Stimulated activated CD4-positive, alpha-beta T cell treated with anti-CD3 and anti-CD28 coated beads, Interleukin-12 subunit alpha, Interleukin-12 subunit beta, amount 100 ng/mL, for 4 hours (primary cell): ENCODE measurements around the gene KAT6B.
A peak's percentile ranks its signal among the peaks of the same experiment; 100 is the strongest.

Experiments used
- DNase-seq: peaks from one replicate; pipeline ENCODE4 v3.0.0-alpha.2; 2020

The KAT6B gene

DNA sequence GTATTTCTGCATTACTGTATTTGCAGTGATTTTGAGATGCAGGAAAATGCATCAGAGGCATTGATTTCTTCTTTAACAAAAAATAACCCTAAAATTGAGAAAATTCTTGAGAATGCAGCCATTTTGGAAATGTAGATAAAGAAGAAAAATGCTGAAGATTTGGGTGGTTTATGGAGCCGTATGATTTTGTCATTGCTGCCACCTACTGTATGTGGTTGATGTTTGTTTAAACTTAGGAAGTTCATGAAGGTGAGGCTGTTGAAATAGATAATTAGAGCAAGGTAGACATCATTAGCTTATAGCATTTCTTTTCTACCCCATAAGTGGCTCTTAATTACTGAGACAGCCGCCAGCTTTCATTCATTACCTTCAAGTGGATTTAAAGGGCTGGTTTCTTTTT is 193.0 kb downstream of the KAT6B start:
- no peak for DNase-seq

GRCh38 chr10:75020168-75020567 is 193.8 kb downstream of the KAT6B start:
- no peak for DNase-seq

- DNase-seq, result no peak
These were observed 195.2 kb downstream of the KAT6B start for GRCh38 chr10:75021379-75022249.

DNA sequence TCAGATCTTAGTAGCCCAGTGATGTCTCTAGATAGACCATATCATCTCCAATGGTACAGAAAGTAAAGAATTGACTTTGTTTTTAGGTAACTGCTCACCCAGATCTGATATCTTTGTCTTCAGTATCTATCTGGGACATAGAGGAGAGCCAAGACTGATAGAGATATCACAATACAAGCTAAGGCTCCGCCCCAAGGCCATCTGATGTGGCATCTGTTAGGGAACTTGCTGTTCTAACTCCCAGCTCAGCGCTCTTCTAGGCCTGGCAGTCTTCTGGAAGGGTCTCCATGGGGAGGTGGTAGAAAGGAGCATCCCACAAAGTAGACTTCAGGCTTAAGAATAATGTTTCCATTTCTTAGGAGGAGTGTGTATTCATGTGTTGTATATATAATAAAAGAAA is 196.7 kb downstream of the KAT6B start:
- no peak for DNase-seq

GRCh38 chr10:75024971-75025523 is 198.6 kb downstream of the KAT6B start:
- no peak for DNase-seq

- no peak for DNase-seq
These were observed 201.6 kb downstream of the KAT6B start for GRCh38 chr10:75028049-75028448.

DNA sequence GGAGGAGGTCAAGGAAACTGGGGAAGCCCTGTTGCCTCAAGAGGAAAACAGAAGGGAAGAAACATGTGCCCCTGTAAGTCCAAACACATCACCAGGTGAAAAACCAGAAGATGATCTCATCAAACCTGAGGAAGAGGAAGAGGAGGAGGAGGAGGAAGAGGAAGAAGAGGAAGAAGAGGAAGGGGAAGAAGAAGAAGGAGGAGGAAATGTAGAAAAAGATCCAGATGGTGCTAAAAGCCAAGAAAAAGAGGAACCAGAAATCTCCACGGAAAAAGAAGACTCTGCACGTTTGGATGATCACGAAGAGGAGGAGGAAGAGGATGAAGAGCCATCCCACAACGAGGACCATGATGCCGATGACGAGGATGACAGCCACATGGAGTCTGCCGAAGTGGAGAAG is 202.3 kb downstream of the KAT6B start:
- DNase-seq, result no peak

GRCh38 chr10:75029420-75029819 is 203.0 kb downstream of the KAT6B start:
- no peak for DNase-seq

DNA sequence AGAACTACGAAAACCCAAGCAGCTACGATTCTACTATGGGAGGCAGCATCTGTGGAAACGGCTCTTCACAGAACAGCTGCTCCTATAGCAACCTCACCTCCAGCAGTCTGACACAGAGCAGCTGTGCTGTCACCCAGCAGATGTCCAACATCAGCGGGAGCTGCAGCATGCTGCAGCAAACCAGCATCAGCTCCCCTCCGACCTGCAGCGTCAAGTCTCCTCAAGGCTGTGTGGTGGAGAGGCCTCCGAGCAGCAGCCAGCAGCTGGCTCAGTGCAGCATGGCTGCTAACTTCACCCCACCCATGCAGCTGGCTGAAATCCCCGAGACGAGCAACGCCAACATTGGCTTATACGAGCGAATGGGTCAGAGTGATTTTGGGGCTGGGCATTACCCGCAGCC is 203.5 kb downstream of the KAT6B start:
- no peak for DNase-seq

GRCh38 chr10:75030371-75030770 is 204.0 kb downstream of the KAT6B start:
- DNase-seq, result no peak

DNA sequence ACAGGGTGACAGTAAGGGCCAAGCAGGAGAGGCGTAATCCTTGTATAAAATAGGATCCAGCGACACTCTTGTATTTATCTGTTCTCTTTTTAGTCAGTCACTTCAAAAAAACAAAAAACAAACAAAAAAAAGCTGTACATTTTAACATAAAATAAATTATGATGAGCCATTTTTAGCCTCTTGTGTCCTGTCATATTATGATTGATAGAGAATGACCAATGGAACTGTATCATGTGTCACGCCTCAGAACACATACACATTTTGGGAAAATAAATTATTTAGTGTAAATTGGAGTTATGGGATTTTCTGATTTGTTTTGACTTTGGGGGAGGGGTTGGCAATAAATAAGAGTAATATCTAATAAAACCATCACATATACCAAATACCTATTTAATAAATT is 205.7 kb downstream of the KAT6B start:
- DNase-seq, result no peak

DNA sequence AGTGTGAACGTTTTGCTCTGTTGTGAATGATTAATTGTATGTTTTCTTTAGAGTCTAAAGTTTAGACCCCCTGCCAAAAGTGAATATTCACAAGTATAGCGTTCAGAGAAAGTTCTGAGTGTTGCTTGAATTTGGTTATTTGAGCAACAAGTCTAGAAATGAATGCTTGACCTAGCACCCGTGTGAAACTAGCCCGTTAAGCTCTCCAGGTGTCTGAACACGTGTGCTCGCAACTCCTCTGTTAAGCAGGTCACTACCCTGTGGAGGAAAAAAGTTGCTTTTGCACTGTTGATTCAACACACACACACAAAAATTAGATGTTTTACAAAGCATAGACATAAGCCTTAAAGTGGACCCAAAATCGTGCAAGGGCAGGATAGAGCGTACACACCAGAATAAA is 206.4 kb downstream of the KAT6B start:
- no peak for DNase-seq

DNA sequence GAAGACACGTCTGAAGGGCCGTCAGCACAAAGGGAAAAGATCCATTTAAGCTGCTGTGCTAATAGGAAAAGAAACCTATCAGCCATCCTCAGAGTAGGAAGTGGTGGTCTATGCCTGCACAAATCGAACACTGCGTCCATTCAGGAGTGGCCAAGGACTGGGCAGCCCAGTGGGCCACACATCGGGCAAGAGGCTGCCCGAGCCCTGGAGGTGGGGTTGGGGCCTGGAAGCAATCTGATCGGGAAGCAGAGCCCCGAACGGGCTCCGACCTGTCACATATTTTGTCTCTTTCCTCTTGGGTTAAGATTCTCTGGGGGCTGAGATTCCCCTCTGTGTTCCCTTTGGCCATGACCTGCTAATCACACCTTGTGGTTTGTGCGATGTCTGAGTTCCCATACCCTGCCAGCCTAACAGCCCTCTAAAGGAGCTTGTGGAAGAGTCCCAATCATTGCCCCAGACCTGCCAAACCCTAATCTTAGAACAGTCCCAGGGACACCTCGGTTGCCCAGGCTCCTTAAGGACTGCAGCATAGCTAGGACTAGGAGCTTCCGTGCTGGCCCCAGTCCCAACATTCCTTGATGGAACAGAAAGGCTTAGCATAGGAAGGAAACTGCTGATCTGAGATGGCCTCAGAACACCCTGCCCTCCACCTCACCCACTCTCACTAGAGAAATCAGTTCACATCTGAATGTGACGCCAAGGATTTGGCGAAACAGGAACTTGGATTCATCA is 207.2 kb downstream of the KAT6B start:
- no peak for DNase-seq

DNA sequence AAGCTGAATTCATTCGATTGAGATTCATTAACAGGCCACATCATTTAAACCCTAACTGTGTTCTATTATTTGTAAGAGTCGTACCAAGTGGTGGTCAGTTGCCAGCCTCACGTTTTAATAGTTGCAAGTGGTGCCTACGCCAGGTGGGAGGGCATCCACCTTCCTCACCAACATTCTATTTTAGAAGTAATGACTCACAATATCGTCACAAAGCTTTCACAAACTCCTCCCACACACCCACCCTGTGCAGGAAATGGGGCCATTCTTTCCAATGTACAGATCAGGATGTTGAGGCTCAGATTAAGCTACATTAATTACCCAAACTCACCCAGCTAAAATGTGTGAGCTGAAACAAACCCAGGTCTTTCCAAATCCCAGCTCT is 207.7 kb downstream of the KAT6B start:
- peak; percentile 28 for DNase-seq

DNA sequence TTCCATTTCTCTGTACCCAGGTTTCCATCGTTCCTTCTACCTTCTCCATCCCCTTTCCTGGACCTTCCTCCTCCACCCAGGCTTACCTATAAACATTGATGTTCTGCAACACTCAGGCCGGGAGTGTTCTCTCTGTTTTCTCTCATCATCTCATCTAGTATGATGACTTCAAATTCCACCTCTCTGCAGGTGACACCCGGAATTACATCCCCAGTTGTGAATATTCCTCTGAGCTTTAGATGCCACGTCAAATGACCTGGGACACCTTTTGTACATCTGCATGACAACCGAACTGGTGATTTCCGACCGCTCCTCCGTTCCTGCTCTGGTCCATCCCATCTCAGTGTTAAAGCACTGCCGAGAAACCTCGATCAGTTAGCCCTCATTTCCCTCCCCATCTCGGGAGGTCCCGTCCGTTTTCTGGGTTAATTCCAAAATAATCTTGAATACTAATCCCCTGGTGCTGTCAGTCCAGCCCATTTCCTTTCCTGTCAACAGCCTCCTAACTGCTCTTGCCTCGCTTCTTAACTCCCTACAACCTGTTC is 208.4 kb downstream of the KAT6B start:
- no peak for DNase-seq

DNA sequence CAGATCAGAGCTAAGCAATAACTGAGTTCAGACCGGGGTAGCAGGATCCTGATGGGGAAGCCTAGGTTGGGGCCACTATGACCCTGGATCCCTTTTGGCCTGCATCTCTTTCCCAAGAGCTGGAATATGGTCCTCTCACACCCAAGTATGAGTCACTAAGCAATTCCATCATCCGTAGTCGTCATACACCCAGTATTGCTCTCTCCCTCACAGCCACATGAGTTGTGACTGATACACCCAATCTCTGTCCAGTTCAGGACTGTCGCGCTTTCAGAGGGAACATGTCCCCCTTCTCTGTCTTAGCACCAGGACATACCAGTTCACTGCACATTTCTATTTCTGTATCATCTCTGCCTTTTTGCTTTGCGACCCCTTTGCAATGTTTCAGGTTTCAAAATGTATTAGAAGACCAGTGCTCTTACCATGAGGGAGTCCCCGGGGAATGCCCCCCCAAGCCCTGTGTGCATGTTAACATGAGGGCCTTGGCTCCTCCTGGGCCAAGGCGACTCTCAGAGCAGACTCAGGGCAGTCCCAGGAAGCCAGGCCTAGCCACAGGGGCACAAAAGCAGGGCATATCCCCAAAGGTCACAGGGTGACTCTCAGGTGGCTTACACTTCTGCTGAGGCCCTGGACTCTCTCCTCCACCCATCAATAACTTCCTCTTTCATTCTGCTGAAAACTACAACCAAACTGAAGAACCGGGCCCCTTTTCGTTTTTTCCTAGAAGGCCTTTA is 209.7 kb downstream of the KAT6B start:
- no peak for DNase-seq

DNA sequence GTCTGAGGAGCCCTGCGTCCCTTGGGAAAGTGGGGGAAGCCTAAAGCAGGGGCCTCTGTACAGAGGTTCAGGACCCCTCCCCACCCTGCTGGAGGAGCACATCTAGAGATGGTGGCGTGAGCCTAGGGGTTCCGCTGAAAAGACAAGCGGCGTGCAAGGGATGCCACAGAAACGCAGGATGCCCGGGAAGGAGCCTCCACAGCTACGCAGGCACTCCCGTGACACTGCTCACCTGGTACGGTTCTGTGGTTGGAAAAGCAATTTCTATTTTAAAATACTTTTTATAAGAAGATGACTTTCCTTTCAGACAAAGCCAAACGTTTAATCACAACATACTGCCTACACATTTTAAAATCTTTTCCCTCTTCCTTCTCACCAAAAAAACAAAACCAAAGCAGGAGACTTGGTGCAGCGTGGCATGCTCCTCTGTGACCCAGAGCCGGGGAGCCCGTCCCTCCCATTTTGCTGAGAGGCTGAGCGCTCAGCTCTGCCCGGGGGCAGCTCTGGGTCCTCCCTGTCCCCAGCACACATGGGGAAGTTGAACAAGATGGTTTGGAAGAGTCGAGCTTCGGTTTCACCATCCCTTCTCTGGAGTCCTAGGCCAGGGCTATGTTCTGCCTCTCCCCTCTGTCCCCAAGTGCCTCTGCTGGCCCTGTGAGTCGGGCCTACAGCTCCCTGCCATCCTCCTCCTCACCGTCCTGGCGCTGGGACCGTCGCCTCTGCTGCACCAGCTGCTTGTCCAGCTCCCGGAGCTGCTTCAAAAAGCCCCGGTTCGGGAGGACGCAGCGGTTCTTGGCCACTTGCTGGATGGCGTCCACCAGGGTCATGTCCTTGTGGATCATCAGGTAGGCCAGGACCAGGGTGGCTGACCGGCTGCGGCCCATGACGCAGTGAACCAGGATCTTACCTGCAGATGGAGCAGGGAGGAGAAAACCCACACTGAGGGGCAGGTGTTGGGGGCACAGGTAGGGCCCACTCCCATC is 211.1 kb downstream of the KAT6B start:
- no peak for DNase-seq

GRCh38 chr10:75038335-75038734 is 211.9 kb downstream of the KAT6B start:
- no peak for DNase-seq

- DNase-seq, result no peak
These were observed 214.2 kb downstream of the KAT6B start for GRCh38 chr10:75040576-75040975.

DNA sequence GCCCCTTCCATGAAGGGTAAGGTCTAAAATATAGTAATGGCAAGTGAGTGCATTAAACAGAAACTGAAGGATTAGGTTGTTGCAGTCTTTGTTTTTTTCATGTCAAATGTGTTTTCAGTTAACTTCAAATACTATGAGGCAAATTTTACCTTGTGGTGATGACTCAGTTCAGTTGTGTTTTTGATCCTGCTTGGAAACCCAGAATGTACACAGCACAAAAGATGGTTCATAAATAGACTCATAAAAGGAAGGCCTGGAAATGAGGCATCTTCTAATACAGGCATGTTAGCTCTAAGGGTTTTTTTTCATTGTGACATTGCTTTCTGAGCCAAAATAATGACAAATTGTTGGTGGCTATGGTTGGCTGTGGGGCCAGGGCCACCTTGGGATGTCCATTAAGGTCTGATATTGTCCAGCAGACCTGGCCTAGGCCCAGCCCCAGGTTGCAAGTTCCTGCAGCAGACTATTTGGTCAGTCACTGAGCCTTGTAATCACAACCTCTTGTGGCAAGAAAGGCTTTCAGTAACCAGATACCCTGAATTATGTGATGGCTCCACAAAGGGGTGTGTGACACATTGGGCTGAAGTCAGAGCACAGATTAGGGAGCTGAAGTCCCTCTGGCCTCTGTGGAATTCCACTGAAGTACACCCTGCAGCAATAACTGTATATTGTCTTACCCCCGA is 216.0 kb downstream of the KAT6B start:
- DNase-seq, result no peak
